A673 (cell line): ENCODE data around the gene WDR17.

Source experiments
- CTCF ChIP-seq: fragments of 300-800, 200-600 bp; sonication (generic); conservative IDR thresholded peaks from 2 replicates; pipeline ENCODE4 v1.5.1; 2017; ENCODE audit warnings: low read depth, mild to moderate bottlenecking, antibody characterized with exemption, low read length, moderate library complexity, mixed read lengths
- EZH2 ChIP-seq: fragments of 200-600 bp; sonication (generic); IDR thresholded peaks from 2 replicates; pipeline ENCODE4 v1.6.1; 2017; ENCODE audit warnings: borderline replicate concordance, low read depth, mild to moderate bottlenecking, mixed read lengths, antibody characterized with exemption, low read length; ENCODE audit not compliant: poor library complexity, severe bottlenecking

GRCh38 chr4:176032454-176032853 is 33.2 kb upstream of the WDR17 start:
- TF ChIP-seq CTCF (no peak), EZH2 (no peak)
